ENCODE results near the gene ACTG1. TPM values are rescaled to one million over a fixed set of nuclear protein-coding genes. Genes with fewer than 3 reads are reported as not detected.

Gene ACTG1
- total and polyA plus RNA-seq, 2 of the 13 experiments (the other 11 are each of a cell fraction or from before 2014, with no cell fraction given) = 973 to 1,138 TPM

DNA sequence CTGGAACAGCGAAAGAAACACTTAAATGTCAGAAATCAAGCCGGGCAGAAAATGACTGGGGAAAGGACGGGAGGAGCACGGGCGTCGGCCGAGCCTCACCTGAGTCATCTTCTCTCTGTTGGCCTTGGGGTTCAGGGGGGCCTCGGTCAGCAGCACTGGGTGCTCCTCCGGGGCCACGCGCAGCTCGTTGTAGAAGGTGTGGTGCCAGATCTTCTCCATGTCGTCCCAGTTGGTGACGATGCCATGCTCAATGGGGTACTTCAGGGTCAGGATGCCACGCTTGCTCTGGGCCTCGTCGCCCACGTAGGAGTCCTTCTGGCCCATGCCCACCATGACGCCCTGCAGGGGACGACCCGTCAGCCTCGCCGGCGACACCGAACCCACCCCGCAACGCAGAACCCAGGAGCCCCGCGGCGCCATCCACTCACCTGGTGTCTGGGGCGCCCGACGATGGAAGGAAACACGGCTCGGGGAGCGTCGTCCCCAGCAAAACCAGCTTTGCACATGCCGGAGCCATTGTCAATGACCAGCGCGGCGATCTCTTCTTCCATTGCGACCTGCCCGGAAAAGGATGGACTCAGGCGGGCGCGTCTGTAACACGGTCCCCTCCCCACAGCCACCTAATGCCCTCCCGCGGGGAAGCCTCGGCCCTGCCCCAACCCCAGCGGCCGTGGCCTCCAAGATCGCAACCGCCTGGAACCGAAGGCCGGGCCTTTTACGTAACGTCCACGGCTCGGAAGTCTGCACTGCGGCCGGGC, 616 bp downstream of the ACTG1 start (continued):
- TF ChIP-seq ZNF432 (CRISPR knock-in tag; IDR thresholded peaks at IDR 0.05; ENCODE audit: borderline replicate concordance) (no peak), CENPT (CRISPR knock-in tag; IDR thresholded peaks at IDR 0.05; ENCODE audit: low read depth) (no peak), DPF2 (CRISPR knock-in tag; IDR thresholded peaks at IDR 0.05; ENCODE audit: borderline replicate concordance, low read depth) (no peak), ZNF441 (CRISPR knock-in tag; IDR thresholded peaks at IDR 0.05; ENCODE audit: borderline replicate concordance) (no peak), ARNT2 (CRISPR knock-in tag; IDR thresholded peaks at IDR 0.05; ENCODE audit: low read depth) (no peak; the same call in 1 of the 2 replicates), SATB2 (CRISPR knock-in tag; IDR thresholded peaks at IDR 0.05) (no peak), TBL1XR1 (IDR thresholded peaks at IDR 0.05; ENCODE audit: borderline replicate concordance, low read length, partially characterized antibody) (no peak), PHF8 (CRISPR knock-in tag; IDR thresholded peaks at IDR 0.05) (peak; percentile 46), MEIS2 (CRISPR knock-in tag; IDR thresholded peaks at IDR 0.05) (no peak), ZNF781 (CRISPR knock-in tag; IDR thresholded peaks at IDR 0.05; ENCODE audit: borderline replicate concordance, not compliant biosample characterization) (no peak), SYNCRIP (IDR thresholded peaks at IDR 0.05; ENCODE audit: insufficient read depth, low read depth, low read length) (no peak), ZNF350 (CRISPR knock-in tag; IDR thresholded peaks at IDR 0.05; ENCODE audit: borderline replicate concordance, low read depth) (no peak; the same call in 1 of the 2 replicates), SP1 (IDR thresholded peaks at IDR 0.05) (no peak), SP1 (CRISPR knock-in tag; IDR thresholded peaks at IDR 0.05) (no peak), TAF1 (CRISPR knock-in tag; IDR thresholded peaks at IDR 0.05) (no peak), KMT2B (CRISPR knock-in tag; IDR thresholded peaks at IDR 0.05) (no peak; the same call in 1 of the 2 replicates), GPN1 (CRISPR knock-in tag; IDR thresholded peaks at IDR 0.05; ENCODE audit: borderline replicate concordance) (no peak), ZNF101 (CRISPR knock-in tag; IDR thresholded peaks at IDR 0.05; ENCODE audit: borderline replicate concordance, low read depth) (no peak), ZNF20 (CRISPR knock-in tag; IDR thresholded peaks at IDR 0.05) (no peak), SRSF1 (optimal IDR thresholded peaks at IDR 0.05; ENCODE audit: low read depth, low read length) (no peak), WIZ (CRISPR knock-in tag; IDR thresholded peaks at IDR 0.05) (0 out of 2 replicates have a peak, but pooled peaks have one; percentile 73), RFXAP (CRISPR knock-in tag; IDR thresholded peaks at IDR 0.05; ENCODE audit: borderline replicate concordance) (no peak; the same call in 1 of the 2 replicates)
- TF ChIP-seq, protein P1, sequence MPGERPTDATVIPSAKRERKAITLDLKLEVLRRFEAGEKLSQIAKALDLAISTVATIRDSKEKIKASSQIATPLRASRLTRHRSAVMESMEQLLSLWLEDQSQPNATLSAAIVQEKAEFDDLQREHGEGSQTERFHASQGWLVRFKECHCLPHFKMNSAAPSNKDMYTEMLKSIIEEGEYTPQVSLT (CRISPR knock-in tag; IDR thresholded peaks at IDR 0.05; ENCODE audit: borderline replicate concordance, low read depth) = no peak
- TF ChIP-seq, protein P2, sequence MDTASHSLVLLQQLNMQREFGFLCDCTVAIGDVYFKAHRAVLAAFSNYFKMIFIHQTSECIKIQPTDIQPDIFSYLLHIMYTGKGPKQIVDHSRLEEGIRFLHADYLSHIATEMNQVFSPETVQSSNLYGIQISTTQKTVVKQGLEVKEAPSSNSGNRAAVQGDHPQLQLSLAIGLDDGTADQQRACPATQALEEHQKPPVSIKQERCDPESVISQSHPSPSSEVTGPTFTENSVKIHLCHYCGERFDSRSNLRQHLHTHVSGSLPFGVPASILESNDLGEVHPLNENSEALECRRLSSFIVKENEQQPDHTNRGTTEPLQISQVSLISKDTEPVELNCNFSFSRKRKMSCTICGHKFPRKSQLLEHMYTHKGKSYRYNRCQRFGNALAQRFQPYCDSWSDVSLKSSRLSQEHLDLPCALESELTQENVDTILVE (CRISPR knock-in tag; IDR thresholded peaks at IDR 0.05) = no peak
- TF ChIP-seq, protein P3, sequence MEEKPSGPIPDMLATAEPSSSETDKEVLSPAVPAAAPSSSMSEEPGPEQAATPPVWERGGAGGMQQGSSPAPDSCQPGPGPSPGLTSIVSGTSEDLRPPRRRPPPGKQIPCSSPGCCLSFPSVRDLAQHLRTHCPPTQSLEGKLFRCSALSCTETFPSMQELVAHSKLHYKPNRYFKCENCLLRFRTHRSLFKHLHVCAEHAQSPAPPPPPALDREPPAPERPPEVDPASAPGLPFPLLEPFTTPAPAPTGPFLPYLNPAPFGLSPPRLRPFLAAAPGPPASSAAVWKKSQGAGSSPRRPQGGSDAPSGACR (CRISPR knock-in tag; IDR thresholded peaks at IDR 0.05) = peak; percentile 46; the same call in 1 of the 2 replicates
- TF ChIP-seq, protein P4, sequence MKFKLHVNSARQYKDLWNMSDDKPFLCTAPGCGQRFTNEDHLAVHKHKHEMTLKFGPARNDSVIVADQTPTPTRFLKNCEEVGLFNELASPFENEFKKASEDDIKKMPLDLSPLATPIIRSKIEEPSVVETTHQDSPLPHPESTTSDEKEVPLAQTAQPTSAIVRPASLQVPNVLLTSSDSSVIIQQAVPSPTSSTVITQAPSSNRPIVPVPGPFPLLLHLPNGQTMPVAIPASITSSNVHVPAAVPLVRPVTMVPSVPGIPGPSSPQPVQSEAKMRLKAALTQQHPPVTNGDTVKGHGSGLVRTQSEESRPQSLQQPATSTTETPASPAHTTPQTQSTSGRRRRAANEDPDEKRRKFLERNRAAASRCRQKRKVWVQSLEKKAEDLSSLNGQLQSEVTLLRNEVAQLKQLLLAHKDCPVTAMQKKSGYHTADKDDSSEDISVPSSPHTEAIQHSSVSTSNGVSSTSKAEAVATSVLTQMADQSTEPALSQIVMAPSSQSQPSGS (CRISPR knock-in tag; IDR thresholded peaks at IDR 0.05) = no peak
